ENCODE results near the gene MMD.
A peak's percentile ranks its signal among the peaks of the same experiment; 100 is the strongest.
"Not testable (repeated sequence)": the region's sequence is repeated elsewhere in the genome, so short reads cannot be mapped to it uniquely, and the experiment has no call there.

Gene MMD

GRCh38 chr17:55421179-55421934 is at the start of gene MMD:
TSS of gene MMD (minus strand) at chr17:55421835. CDS start at chr17:55421695, 140 bp downstream.
- DNase-seq, result peak in 12 of 56 donors; percentile 7 to 81 (median 35)

DNA sequence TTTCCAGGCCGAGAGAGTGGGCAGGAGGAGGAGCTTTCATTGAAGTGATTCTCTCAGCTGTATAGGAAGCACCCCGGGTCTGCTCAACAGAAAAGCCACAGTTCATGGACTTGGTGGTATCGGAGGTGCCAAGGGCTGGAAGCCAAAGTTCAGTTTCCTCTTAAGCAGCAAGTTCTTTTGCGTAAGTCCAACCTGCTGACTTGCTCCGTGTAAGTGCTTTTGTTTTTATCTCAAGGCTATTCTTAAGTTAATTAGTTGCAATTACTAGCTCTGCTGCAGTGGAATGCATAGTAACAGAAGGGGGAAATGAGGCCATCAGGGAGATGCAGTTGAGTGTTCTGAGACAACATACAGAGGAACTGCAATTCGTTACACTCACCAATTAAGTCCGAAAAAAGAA is 45.0 kb upstream of the MMD start:
- DNase-seq, result peak in 5 of 56 donors; percentile 3 to 19 (median 5)

DNA sequence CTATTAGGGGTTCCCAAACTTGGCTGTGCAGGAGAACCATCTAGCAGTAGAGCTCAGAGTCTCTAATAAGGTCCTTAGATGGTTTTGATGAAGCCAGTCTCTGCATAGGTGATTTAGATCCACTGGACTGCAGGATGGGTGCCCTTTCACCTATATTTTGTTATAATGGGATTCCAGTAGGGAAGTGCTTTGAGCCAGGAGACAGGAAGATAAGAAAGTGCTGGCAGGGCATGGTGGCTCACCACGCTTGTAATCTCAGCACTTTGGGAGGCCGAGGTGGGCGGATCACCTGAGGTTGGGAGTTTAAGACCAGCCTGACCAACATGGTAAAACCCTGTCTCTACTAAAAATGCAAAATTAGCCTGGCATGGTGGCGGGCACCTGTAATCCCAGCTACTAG is 44.1 kb upstream of the MMD start:
- DNase-seq, result not testable (repeated sequence)

DNA sequence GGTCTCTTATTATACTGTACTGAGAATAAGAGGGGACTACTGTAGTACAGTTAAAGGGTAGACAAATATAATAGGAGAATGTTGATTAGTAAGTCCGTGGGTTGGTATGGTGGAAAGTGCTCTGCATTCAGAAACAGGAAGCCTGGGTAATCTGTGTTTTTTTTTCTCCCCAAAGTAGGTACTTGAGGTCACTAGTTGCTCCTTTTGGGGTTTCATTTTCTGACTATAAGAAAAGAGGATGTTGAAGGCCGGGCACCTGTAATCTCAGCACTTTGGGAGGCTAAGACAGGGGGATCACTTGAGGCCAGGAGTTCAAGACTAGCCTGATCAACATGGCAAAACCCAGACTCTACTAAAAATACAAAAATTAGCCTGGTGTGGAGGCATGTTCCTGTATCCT is 42.0 kb upstream of the MMD start:
- DNase-seq, result no peak

- DNase-seq, result no peak
These were observed 41.1 kb upstream of the MMD start for GRCh38 chr17:55462711-55463110.

GRCh38 chr17:55462234-55462633 is 40.6 kb upstream of the MMD start:
- DNase-seq, result no peak

DNA sequence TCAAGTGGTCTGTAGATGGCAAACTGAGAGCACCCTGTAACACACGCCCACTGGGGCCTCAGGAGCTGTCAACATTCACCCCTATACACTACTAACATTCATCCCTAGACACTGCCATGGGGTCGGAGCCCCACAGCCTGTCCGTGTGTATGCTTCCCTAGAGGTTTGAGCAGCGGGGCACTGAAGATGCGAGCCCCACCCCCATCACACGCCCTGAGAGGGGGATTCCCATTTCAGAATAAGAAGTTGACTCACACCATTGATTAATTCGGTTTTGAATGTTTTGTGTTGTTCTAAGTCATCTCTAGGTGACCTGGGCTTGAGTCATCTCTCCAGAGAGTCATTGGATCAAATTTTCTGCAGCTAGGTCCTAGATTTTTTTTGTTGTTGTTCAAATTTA is 37.3 kb upstream of the MMD start:
- no peak for DNase-seq

GRCh38 chr17:55458287-55458900 is 36.8 kb upstream of the MMD start:
- DNase-seq, result no peak

DNA sequence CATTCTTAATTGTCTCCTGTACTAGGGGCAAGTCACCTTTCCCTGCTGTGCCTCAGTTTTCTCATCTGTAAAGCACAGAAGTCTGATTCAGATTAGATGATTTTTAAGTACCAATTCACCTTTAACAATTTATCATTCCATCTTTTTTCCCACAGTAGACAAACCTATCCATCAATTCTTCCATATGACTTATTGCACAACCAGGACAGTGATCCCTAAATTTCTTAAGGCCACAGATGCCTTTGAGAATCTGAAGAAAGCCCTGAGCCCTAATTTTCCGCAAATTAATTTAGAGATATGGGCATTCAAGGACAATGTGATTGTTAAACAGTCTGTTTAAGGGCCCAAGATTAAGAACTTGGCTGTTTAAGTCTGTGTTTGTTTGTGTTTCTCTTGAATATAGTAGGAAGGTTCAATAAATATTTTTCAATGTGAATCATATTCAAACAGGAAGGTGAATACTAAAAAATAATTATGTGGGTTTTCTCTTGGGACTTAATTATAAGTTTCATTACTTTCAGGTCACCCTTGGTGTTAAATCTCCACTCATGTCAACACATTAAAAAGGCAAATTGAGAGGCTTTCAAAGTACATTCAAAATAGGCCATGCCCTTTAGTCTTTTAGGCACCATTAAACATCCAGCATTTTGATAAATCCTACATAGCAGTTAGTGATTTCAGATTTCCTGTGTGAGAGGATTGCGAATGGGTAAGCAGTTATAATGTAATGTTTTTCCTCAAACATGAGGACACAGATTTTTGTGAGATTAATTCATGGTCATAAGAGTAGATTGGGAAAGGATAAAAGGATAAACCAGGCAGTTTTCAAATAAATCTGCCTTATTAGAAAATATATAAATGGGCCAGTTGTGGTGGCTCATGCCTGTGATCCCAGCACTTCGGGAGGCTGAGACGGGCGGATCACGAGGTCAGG is 34.9 kb upstream of the MMD start:
- no peak for DNase-seq

- no peak for DNase-seq
These were observed 33.4 kb upstream of the MMD start for GRCh38 chr17:55454906-55455474.

GRCh38 chr17:55453839-55454557 is 32.4 kb upstream of the MMD start:
- DNase-seq, result peak in 3 of 56 donors; percentile 13 to 50 (median 16)

- no peak for DNase-seq
These were observed 30.6 kb upstream of the MMD start for GRCh38 chr17:55452139-55452790.

- no peak for DNase-seq
These were observed 30.1 kb upstream of the MMD start for GRCh38 chr17:55451758-55452138.

- no peak for DNase-seq
These were observed 29.6 kb upstream of the MMD start for GRCh38 chr17:55451203-55451641.

GRCh38 chr17:55450232-55450825 is 28.7 kb upstream of the MMD start:
- no peak for DNase-seq

DNA sequence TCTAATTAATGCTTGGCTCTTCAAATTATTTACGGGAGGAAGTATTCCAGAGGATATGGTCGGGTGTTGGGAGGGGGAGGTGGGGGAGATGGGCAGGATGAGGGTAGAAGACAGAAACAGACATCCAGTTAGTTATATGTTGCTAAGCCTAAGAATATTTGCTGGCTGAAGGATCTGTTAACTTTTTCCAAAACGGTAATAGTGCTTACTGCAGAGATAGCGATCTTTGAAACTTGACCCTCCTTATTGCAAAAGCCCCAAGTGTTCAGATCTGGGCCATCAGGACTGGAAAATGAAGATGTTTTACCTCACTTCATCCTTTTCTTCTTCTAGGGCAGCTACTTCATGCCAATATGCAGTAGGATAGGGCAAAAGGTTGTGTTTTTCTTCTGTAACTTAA is 27.0 kb upstream of the MMD start:
- no peak for DNase-seq

GRCh38 chr17:55446581-55447205 is 25.1 kb upstream of the MMD start:
- no peak for DNase-seq

DNA sequence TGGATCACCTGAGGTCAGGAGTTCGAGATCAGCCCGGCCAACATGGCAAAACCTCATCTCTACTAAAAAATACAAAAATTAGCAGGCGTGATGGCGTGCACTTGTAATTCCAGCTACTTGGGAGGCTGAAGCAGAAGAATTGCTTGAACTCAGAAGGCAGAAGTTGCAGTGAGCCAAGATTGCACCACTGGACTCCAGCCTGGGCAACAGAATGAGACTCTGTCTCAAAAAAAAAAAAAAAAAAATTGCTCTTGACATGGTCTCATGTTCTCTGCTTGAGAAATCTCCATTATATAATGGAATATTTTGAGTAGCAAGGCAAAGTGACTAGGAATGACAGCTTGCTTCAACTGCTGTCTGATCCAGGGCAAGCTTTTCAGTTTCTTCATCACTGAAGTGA is 24.4 kb upstream of the MMD start:
- not testable (repeated sequence) for DNase-seq

All from amygdala (tissue), 56 donors.